ENCODE results near the gene IPO8.

Gene IPO8

DNA sequence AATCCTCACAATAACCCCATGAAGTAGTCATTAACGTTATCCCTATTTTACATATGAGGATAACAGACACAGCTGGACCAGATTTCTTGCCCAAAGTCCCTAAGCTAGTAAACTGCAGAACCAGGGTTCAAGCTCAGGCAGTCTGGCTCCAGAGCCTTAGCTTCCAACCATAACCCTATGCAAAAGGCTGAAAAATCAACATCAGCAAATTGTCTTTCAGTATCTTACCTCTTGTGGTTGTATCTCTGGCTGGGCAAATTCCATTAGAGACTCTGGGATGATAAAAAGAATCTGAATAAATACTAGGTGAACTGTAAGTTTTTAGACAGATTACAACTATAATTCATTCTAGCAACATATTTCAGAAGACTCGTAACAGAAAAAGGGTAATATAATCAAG is 34.3 kb upstream of the IPO8 start:
- peaks cover 4% of the 10 kb centered on the region; the same call in 1 of the 2 replicates for H3K36me3 ChIP-seq (ENCODE audit: control insufficient read depth, insufficient read depth, low read length)
- H3K27me3 ChIP-seq (replicated peaks; ENCODE audit: control insufficient read depth, insufficient read depth, low read length): no peaks in the 10 kb centered on the region
- no peak for DNase-seq (ENCODE audit: extremely low read depth, insufficient read length)
- TF ChIP-seq CTCF (IDR thresholded peaks at IDR 0.05; ENCODE audit: insufficient read depth, low read length, poor library complexity, severe bottlenecking): no peak
- H3K4me3 ChIP-seq (replicated peaks; ENCODE audit: low read depth, low read length): no peak overlapping the region

- DNase-seq (ENCODE audit: extremely low read depth, insufficient read length): no peak
- H3K36me3 ChIP-seq (ENCODE audit: control insufficient read depth, insufficient read depth, low read length): peaks cover 4% of the 10 kb centered on the region; the same call in 1 of the 2 replicates
- H3K4me3 ChIP-seq (replicated peaks; ENCODE audit: low read depth, low read length): no peak overlapping the region
- H3K27me3 ChIP-seq (replicated peaks; ENCODE audit: control insufficient read depth, insufficient read depth, low read length): no peaks in the 10 kb centered on the region
- no peak for TF ChIP-seq CTCF (IDR thresholded peaks at IDR 0.05; ENCODE audit: insufficient read depth, low read length, poor library complexity, severe bottlenecking)
These were observed 33.9 kb upstream of the IPO8 start for GRCh38 chr12:30729547-30729946.

DNA sequence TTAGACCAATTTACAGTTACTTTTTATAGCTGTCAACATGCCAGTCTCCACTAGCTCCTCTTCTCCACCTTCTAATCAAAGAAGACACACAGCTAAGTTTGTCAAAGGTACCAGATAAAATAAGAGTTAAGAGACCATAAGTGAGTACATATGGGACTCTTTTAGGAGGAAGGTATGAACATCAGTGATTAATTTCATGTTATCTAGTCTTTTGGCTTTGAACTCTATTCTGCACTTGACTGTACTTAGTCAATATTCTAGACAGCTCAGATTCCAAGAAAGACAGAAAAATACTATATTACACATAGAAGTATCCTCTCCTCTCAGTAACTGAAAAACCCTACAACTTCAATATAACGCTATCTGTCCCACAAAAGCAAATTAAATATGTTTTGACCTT is 31.0 kb upstream of the IPO8 start:
- no peak for TF ChIP-seq CTCF (IDR thresholded peaks at IDR 0.05; ENCODE audit: insufficient read depth, low read length, poor library complexity, severe bottlenecking)
- H3K27me3 ChIP-seq (replicated peaks; ENCODE audit: control insufficient read depth, insufficient read depth, low read length): no peaks in the 10 kb centered on the region
- DNase-seq (ENCODE audit: extremely low read depth, insufficient read length): no peak
- peaks cover 4% of the 10 kb centered on the region; the same call in 1 of the 2 replicates for H3K36me3 ChIP-seq (ENCODE audit: control insufficient read depth, insufficient read depth, low read length)
- no peak overlapping the region for H3K4me3 ChIP-seq (replicated peaks; ENCODE audit: low read depth, low read length)

GRCh38 chr12:30725739-30726138 is 30.1 kb upstream of the IPO8 start:
- H3K4me3 ChIP-seq (replicated peaks; ENCODE audit: low read depth, low read length): no peak overlapping the region
- H3K36me3 ChIP-seq (ENCODE audit: control insufficient read depth, insufficient read depth, low read length): peaks cover 4% of the 10 kb centered on the region; the same call in 1 of the 2 replicates
- H3K27me3 ChIP-seq (replicated peaks; ENCODE audit: control insufficient read depth, insufficient read depth, low read length): no peaks in the 10 kb centered on the region
- TF ChIP-seq CTCF (IDR thresholded peaks at IDR 0.05; ENCODE audit: insufficient read depth, low read length, poor library complexity, severe bottlenecking): no peak
- DNase-seq (ENCODE audit: extremely low read depth, insufficient read length): no peak

- Histone ChIP-seq H3K27me3 (replicated peaks; ENCODE audit: control insufficient read depth, insufficient read depth, low read length) (no peaks in the 10 kb centered on the region), H3K36me3 (ENCODE audit: control insufficient read depth, insufficient read depth, low read length) (no peaks in the 10 kb centered on the region), H3K4me3 (replicated peaks; ENCODE audit: low read depth, low read length) (no peak overlapping the region)
- no peak for DNase-seq (ENCODE audit: extremely low read depth, insufficient read length)
- TF ChIP-seq CTCF (IDR thresholded peaks at IDR 0.05; ENCODE audit: insufficient read depth, low read length, poor library complexity, severe bottlenecking): no peak
These were observed 23.4 kb upstream of the IPO8 start for GRCh38 chr12:30719060-30719459.
